Adrenal gland (tissue), 12 donors: ENCODE measurements around the gene NBAS. TPM values are rescaled to one million over a fixed set of nuclear protein-coding genes. Genes with fewer than 3 reads are reported as not detected.
"Not testable (repeated sequence)": the region's sequence is repeated elsewhere in the genome, so short reads cannot be mapped to it uniquely, and the experiment has no call there.

Source experiments
- DNase-seq, 7 donors: peaks; one replicate each; pipeline ENCODE4 v3.0.0-alpha.2; 2019 to 2020
- H3K27ac ChIP-seq, 5 donors: fragments of 200-600 bp; sonication (generic) in 4 of 5; 1 replicate in 3 of 5; 2 replicates in 2 of 5; pipeline versions ENCODE4 v1.5.1 to v1.8.0; 2016 to 2020; ENCODE audit warnings: mild to moderate bottlenecking in 1 of 5
- H3K27me3 ChIP-seq: fragments of 200-600 bp; 2 replicates; pipeline ENCODE4 v1.8.0; 2021
- H3K36me3 ChIP-seq, 2 donors: fragments of 200-600 bp; replicated peaks in 1 of 2; 1 replicate in 1 of 2; 2 replicates in 1 of 2; pipeline versions ENCODE4 v1.5.1 to v1.8.0; 2018 to 2022
- H3K4me1 ChIP-seq, 2 donors: fragments of 200-600 bp; replicated peaks in 1 of 2; 1 replicate in 1 of 2; 2 replicates in 1 of 2; pipeline versions ENCODE4 v1.5.1 to v1.8.0; 2018 to 2021
- H3K4me3 ChIP-seq, 4 donors: fragments of 200-600 bp; sonication (generic) in 3 of 4; one replicate each; pipeline ENCODE4 v1.5.1; 2016 to 2018
- H3K9me3 ChIP-seq, 3 donors: fragments of 200-600 bp; sonication (generic) in 1 of 3; replicated peaks in 1 of 3; 1 replicate in 2 of 3; 2 replicates in 1 of 3; pipeline versions ENCODE4 v1.5.1 to v1.8.0; 2016 to 2021
- POLR2A ChIP-seq, 2 donors: fragments of 450-650 bp; IDR thresholded peaks; one replicate each; pipeline ENCODE4 v1.6.1; 2017; ENCODE audit warnings: antibody characterized with exemption in 2 of 2, mild to moderate bottlenecking in 2 of 2, moderate library complexity in 1 of 2
- WGBS, 4 donors: extraction: QIAGEN DNeasy Blood & Tissue Kit in 2 of 4; methylation state at CpG; one replicate each; pipeline versions ENCODE4 v1.1.5 to v1.1.7; 2013 to 2017; 5-methylcytosine and 5-hydroxymethylcytosine counted together
- intact Hi-C, 2 donors: fragments of 100-400 bp; cut with DNase I; formaldehyde crosslinking; loops; one replicate each; pipeline versions ENCODE4 v1.14.1 to v1.15.0; 2022 to 2023
- polyA plus RNA-seq, 3 donors: library from polyadenylated mRNA; stranded (reverse); fragments of 200-250 nt in 2 of 3; fragments of 350-450 nt in 1 of 3; fragmentation: Illumina TruSeq in 1 of 3; extraction: RNeasy Lipid Tissue Mini Kit (QIAGEN cat#74804) in 1 of 3; gene quantifications; one replicate each; pipeline ENCODE4 v1.2.3, GENCODE V29; 2013 to 2014
- total RNA-seq, 9 donors: library from RNA; depleted of rRNA in 4 of 9; stranded (reverse); fragments of >200 nt in 4 of 9; fragments of 120-200 nt in 1 of 9; fragmentation: NEBNext Ultra II Directional in 1 of 9; extraction: Animal tissue kit (Norgen Biotek cat#: 25700) in 1 of 9; gene quantifications; one replicate each; pipeline versions ENCODE4 v1.1.0 to v1.2.4, GENCODE V29; 2013 to 2023
- TF ChIP-seq, protein P1 (sequence below), 6 experiments: fragments of 450-650 bp in 4 of 6; fragments of 200-600 bp in 2 of 6; sonication (generic) in 1 of 6; IDR thresholded peaks; 1 replicate in 5 of 6; 2 replicates in 1 of 6; pipeline versions ENCODE4 v1.5.1 to v1.8.0; 2016 to 2021; ENCODE audit warnings: antibody characterized with exemption in 6 of 6, mild to moderate bottlenecking in 2 of 6, moderate library complexity in 1 of 6
- donor health status: healthy with polysubstance abuse.
- donor health status: Bipolar disorder and iron deficiency.
- donor health status: DM: yes; HTN: yes; CAD: no.
- donor health status: DM: no; HTN: no; CAD: no.
- donor health status: DM: no; HTN: no; CAD: no.
- donor health status: DM: yes; HTN: yes; CAD: no.

The NBAS gene
- total and polyA plus RNA-seq, 12 donors: 22.0 to 62.4 (median 46.2) TPM

DNA sequence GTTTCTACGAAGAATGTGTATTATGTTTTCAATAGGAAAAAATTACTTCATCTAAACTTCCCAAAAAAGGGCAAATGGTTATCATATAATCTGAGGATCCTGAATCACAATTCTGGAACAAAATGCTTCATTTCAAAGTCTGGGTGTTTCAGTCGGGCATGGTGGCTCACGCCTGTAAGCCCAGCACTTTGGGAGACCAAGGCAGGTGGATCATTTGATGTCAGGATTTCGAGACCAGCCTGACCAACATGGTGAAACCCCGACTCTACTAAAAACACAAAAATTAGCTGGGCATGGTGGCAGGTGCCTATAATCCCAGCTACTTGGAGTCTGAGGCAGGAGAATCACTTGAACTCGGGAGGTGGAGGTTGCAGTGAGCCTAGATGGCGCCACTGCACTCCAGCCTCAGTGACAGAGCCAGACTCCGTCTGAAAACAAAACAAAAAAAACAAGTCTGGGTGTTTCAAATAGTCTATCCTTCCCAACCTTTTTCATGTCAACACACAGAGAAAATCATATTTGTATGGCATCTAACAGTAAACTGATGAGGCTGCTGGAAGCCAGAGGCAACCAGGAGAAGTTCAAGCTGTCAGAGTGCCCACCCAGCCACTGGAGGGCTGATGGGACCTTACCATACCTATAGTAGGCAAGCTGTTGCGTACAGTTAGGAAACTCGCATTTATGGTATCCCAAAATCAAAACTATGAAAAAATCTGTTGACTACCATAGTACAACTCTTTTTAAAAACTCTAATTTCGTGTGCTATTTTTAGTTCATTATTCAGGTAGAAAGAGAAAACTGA lies 14.6 kb downstream of the NBAS start:
- Histone ChIP-seq H3K27me3 (no peaks in the 10 kb centered on the region), H3K4me3 (no peak overlapping the region), H3K27ac (no peak overlapping the region), H3K9me3 (no peaks in the 10 kb centered on the region), H3K36me3 (peaks cover 0 to 12% of the 10 kb centered on the region in 2 donors), H3K4me1 (no peaks in the 10 kb centered on the region)
- intact Hi-C loops: no loop called here
- no peak for TF ChIP-seq POLR2A (IDR thresholded peaks at IDR 0.05)
- TF ChIP-seq, protein P1, sequence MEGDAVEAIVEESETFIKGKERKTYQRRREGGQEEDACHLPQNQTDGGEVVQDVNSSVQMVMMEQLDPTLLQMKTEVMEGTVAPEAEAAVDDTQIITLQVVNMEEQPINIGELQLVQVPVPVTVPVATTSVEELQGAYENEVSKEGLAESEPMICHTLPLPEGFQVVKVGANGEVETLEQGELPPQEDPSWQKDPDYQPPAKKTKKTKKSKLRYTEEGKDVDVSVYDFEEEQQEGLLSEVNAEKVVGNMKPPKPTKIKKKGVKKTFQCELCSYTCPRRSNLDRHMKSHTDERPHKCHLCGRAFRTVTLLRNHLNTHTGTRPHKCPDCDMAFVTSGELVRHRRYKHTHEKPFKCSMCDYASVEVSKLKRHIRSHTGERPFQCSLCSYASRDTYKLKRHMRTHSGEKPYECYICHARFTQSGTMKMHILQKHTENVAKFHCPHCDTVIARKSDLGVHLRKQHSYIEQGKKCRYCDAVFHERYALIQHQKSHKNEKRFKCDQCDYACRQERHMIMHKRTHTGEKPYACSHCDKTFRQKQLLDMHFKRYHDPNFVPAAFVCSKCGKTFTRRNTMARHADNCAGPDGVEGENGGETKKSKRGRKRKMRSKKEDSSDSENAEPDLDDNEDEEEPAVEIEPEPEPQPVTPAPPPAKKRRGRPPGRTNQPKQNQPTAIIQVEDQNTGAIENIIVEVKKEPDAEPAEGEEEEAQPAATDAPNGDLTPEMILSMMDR (IDR thresholded peaks at IDR 0.05): no peak
- DNase-seq: no peak
- WGBS, 4 donors: 87 to 93% (median 91%) methylated on average over 11 of the region's 11 CpGs

DNA sequence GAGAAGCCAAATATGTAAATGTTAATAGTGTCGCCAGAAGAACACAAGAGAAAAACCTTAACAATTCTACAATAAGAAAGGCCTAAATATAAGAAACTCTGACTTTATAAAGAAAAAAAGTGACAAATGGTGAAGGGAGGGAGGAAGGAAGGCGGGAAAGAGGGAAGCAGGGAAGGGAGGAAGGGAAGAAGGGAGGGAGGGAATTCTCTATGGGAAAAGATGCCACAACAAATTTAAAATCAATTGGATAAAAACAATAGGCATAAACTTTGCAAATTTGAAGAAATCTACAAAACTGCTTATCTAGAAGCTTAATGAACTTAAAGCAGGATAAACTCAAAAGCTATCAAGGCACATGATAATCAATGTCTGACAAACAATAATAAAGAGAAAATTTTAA lies 16.9 kb downstream of the NBAS start:
- Histone ChIP-seq H3K4me1 (no peaks in the 10 kb centered on the region), H3K27ac (no peak overlapping the region), H3K4me3 (no peak overlapping the region), H3K36me3 (peaks cover 0 to 5% of the 10 kb centered on the region in 2 donors), H3K27me3 (no peaks in the 10 kb centered on the region), H3K9me3 (no peaks in the 10 kb centered on the region)
- DNase-seq: no peak
- TF ChIP-seq POLR2A (IDR thresholded peaks at IDR 0.05): no peak
- TF ChIP-seq, protein P1 (IDR thresholded peaks at IDR 0.05): no peak
- intact Hi-C loops: no loop called here
- 95 to 100% (median 100%) methylated on average over 2 of the region's 2 CpGs for WGBS, 4 donors

DNA sequence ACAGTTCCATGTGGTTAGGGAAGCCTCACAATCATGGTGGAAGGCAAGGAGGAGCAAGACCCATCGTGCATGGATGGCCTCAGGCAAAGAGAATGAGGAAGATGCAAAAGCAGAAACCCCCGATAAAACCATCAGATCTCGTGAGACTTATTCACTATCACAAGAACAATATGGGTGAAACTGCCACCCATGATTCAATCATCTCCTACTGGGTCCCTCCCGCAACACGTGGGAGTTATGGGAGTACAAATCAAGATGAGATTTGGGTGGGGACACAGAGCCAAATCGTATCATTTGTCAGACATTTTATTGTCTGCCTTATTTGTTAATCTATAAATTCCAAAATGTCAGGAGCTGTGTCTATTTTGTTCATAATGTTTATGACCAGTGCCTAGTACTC lies 17.6 kb downstream of the NBAS start:
- DNase-seq: no peak
- intact Hi-C loops: no loop called here
- no peak overlapping the region for H3K4me3 ChIP-seq
- H3K4me1 ChIP-seq: no peaks in the 10 kb centered on the region
- no peaks in the 10 kb centered on the region for H3K27me3 ChIP-seq
- no peaks in the 10 kb centered on the region for H3K9me3 ChIP-seq
- 94 to 98% (median 95%) methylated on average over 6 of the region's 6 CpGs for WGBS, 4 donors
- TF ChIP-seq POLR2A (IDR thresholded peaks at IDR 0.05): no peak
- TF ChIP-seq, protein P1 (IDR thresholded peaks at IDR 0.05): no peak
- no peak overlapping the region for H3K27ac ChIP-seq
- H3K36me3 ChIP-seq: peaks cover 0 to 3% of the 10 kb centered on the region in 2 donors

DNA sequence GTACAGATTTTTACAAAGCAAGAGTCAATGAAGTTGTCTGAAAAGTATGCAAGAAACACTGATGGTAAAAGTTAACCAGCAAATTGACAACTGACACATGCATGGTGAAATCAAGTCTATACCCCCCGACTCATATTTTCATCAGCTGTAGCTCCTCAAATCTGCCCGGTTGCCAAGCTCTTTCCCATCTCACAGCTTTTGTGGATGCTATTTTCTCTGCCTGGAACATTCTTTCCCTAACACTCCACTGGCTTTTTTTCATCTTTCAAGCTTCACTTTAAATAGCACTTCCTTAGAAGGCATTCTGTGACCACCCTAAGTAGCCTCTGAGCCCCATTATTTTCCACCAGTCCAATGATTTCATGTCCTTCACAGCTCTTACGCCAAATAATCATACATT lies 18.1 kb downstream of the NBAS start:
- intact Hi-C loops: no loop called here
- H3K4me1 ChIP-seq: no peaks in the 10 kb centered on the region
- TF ChIP-seq POLR2A (IDR thresholded peaks at IDR 0.05): no peak
- TF ChIP-seq, protein P1 (IDR thresholded peaks at IDR 0.05): no peak
- no peak for DNase-seq
- no peaks in the 10 kb centered on the region for H3K9me3 ChIP-seq
- H3K27me3 ChIP-seq: no peaks in the 10 kb centered on the region
- H3K27ac ChIP-seq: no peak overlapping the region
- WGBS, 4 donors: 92 to 98% (median 95%) methylated on average over 3 of the region's 3 CpGs
- H3K36me3 ChIP-seq: peaks cover 0 to 2% of the 10 kb centered on the region in 2 donors
- H3K4me3 ChIP-seq: no peak overlapping the region

DNA sequence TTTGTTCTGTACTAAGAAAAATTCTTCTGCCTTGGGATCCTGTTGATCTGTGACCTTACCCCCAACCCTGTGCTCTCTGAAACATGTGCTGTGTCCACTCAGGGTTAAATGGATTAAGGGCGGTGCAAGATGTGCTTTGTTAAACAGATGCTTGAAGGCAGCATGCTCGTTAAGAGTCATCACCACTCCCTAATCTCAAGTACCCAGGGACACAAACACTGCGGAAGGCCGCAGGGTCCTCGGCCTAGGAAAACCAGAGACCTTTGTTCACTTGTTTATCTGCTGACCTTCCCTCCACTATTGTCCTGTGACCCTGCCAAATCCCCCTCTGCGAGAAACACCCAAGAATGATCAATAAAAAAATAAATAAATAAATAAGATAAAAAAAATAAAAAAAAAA lies 18.9 kb downstream of the NBAS start:
- H3K27me3 ChIP-seq, intact Hi-C loops, H3K4me3 ChIP-seq, H3K9me3 ChIP-seq, H3K36me3 ChIP-seq, H3K27ac ChIP-seq, H3K4me1 ChIP-seq, DNase-seq: not testable (repeated sequence)
- 75 to 93% (median 92%) methylated on average over 1 to 3 of the region's 6 CpGs for WGBS, 4 donors

DNA sequence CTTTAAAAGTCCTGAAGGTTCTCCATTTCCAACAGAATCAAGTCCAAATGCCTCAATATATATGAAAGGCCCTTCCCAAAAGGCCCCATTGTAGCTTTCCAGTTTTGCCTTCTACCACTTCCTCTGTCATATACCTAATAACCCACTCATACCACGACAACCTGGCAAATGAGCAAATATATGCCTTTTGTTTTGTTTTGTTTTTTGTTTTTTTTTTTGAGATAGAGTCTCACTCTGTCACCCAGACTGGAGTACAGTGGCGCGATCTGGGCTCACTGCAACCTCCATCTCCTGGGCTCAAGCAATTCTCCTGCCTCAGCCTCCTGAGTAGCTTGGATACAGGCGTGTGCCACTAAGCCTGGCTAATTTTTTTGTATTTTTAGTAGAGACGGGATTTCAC lies 20.6 kb downstream of the NBAS start:
- H3K27me3 ChIP-seq, H3K36me3 ChIP-seq, intact Hi-C loops, H3K4me3 ChIP-seq, H3K4me1 ChIP-seq, H3K9me3 ChIP-seq, DNase-seq, H3K27ac ChIP-seq: not testable (repeated sequence)
- WGBS, 4 donors: 83 to 88% (median 88%) methylated on average over 5 of the region's 5 CpGs
